ENCODE results near the gene SLC4A1AP.

The SLC4A1AP gene

GRCh38 chr2:27730980-27731691 lies 67.4 kb downstream of the SLC4A1AP start:
- H3K27me3 ChIP-seq (ENCODE audit: control insufficient read depth in 1 of 2, insufficient read depth in 2 of 2, low read length in 2 of 2): no peaks in the 10 kb centered on the region
- H3K9me3 ChIP-seq (ENCODE audit: control insufficient read depth in 2 of 2, low read length in 2 of 2): no peaks in the 10 kb centered on the region
- no peak overlapping the region for H3K9ac ChIP-seq (ENCODE audit: low read length in 2 of 2)
- H3K36me3 ChIP-seq (ENCODE audit: control insufficient read depth in 2 of 2, insufficient read depth in 2 of 2, low read length in 2 of 2): no peaks in the 10 kb centered on the region
- peaks cover 15% of the 10 kb centered on the region for H3K4me1 ChIP-seq (ENCODE audit: control insufficient read depth, insufficient read depth, low read length)
- no peak overlapping the region for H3K4me3 ChIP-seq (ENCODE audit: low read length in 2 of 2)
- no peak overlapping the region for H3K27ac ChIP-seq (ENCODE audit: low read length)

- Histone ChIP-seq H3K4me3 (ENCODE audit: low read length in 2 of 2) (no peak overlapping the region), H3K9me3 (ENCODE audit: control insufficient read depth in 2 of 2, low read length in 2 of 2) (no peaks in the 10 kb centered on the region), H3K27me3 (ENCODE audit: control insufficient read depth in 1 of 2, insufficient read depth in 2 of 2, low read length in 2 of 2) (no peaks in the 10 kb centered on the region), H3K36me3 (ENCODE audit: control insufficient read depth in 2 of 2, insufficient read depth in 2 of 2, low read length in 2 of 2) (no peaks in the 10 kb centered on the region), H3K9ac (ENCODE audit: low read length in 2 of 2) (no peak overlapping the region), H3K4me1 (ENCODE audit: control insufficient read depth, insufficient read depth, low read length) (peaks cover 18% of the 10 kb centered on the region), H3K27ac (ENCODE audit: low read length) (no peak overlapping the region)
These were observed 70.6 kb downstream of the SLC4A1AP start for GRCh38 chr2:27734305-27734704.

GRCh38 chr2:27735263-27735904 lies 71.7 kb downstream of the SLC4A1AP start:
- H3K4me1 ChIP-seq (ENCODE audit: control insufficient read depth, insufficient read depth, low read length): peaks cover 18% of the 10 kb centered on the region
- no peaks in the 10 kb centered on the region for H3K9me3 ChIP-seq (ENCODE audit: control insufficient read depth in 2 of 2, low read length in 2 of 2)
- peak overlapping the region; percentile 67 for H3K27ac ChIP-seq (ENCODE audit: low read length)
- H3K36me3 ChIP-seq (ENCODE audit: control insufficient read depth in 2 of 2, insufficient read depth in 2 of 2, low read length in 2 of 2): no peaks in the 10 kb centered on the region
- peak overlapping the region; percentile 71 to 79 for H3K4me3 ChIP-seq (ENCODE audit: low read length in 2 of 2)
- H3K27me3 ChIP-seq (ENCODE audit: control insufficient read depth in 1 of 2, insufficient read depth in 2 of 2, low read length in 2 of 2): no peaks in the 10 kb centered on the region
- peak overlapping the region; percentile 74 to 85 for H3K9ac ChIP-seq (ENCODE audit: low read length in 2 of 2)

GRCh38 chr2:27736031-27736889 lies 72.6 kb downstream of the SLC4A1AP start:
- Histone ChIP-seq H3K4me1 (ENCODE audit: control insufficient read depth, insufficient read depth, low read length) (peaks cover 18% of the 10 kb centered on the region), H3K4me3 (ENCODE audit: low read length in 2 of 2) (peak overlapping the region; percentile 1 to 79), H3K9ac (ENCODE audit: low read length in 2 of 2) (peak overlapping the region; percentile 24 to 51)

GRCh38 chr2:27736890-27737204 lies 73.2 kb downstream of the SLC4A1AP start:
- Histone ChIP-seq H3K4me3 (ENCODE audit: low read length in 2 of 2) (no peak overlapping the region), H3K27ac (ENCODE audit: low read length) (no peak overlapping the region), H3K27me3 (ENCODE audit: control insufficient read depth in 1 of 2, insufficient read depth in 2 of 2, low read length in 2 of 2) (no peaks in the 10 kb centered on the region), H3K9me3 (ENCODE audit: control insufficient read depth in 2 of 2, low read length in 2 of 2) (no peaks in the 10 kb centered on the region), H3K36me3 (ENCODE audit: control insufficient read depth in 2 of 2, insufficient read depth in 2 of 2, low read length in 2 of 2) (no peaks in the 10 kb centered on the region), H3K9ac (ENCODE audit: low read length in 2 of 2) (no peak overlapping the region), H3K4me1 (ENCODE audit: control insufficient read depth, insufficient read depth, low read length) (peaks cover 18% of the 10 kb centered on the region)

More at GRCh38 chr2:27736031-27736889, 72.6 kb downstream of the SLC4A1AP start:
- H3K27me3 ChIP-seq (ENCODE audit: control insufficient read depth in 1 of 2, insufficient read depth in 2 of 2, low read length in 2 of 2): no peaks in the 10 kb centered on the region
- H3K9me3 ChIP-seq (ENCODE audit: control insufficient read depth in 2 of 2, low read length in 2 of 2): no peaks in the 10 kb centered on the region
- H3K36me3 ChIP-seq (ENCODE audit: control insufficient read depth in 2 of 2, insufficient read depth in 2 of 2, low read length in 2 of 2): no peaks in the 10 kb centered on the region
- H3K27ac ChIP-seq (ENCODE audit: low read length): peak overlapping the region; percentile 67

GRCh38 chr2:27737676-27738348 lies 74.1 kb downstream of the SLC4A1AP start:
- Histone ChIP-seq H3K4me1 (ENCODE audit: control insufficient read depth, insufficient read depth, low read length) (peaks cover 18% of the 10 kb centered on the region), H3K27ac (ENCODE audit: low read length) (no peak overlapping the region), H3K4me3 (ENCODE audit: low read length in 2 of 2) (no peak overlapping the region), H3K9ac (ENCODE audit: low read length in 2 of 2) (no peak overlapping the region), H3K36me3 (ENCODE audit: control insufficient read depth in 2 of 2, insufficient read depth in 2 of 2, low read length in 2 of 2) (no peaks in the 10 kb centered on the region), H3K27me3 (ENCODE audit: control insufficient read depth in 1 of 2, insufficient read depth in 2 of 2, low read length in 2 of 2) (no peaks in the 10 kb centered on the region), H3K9me3 (ENCODE audit: control insufficient read depth in 2 of 2, low read length in 2 of 2) (no peaks in the 10 kb centered on the region)

GRCh38 chr2:27738349-27739057 lies 74.8 kb downstream of the SLC4A1AP start:
- Histone ChIP-seq H3K9me3 (ENCODE audit: control insufficient read depth in 2 of 2, low read length in 2 of 2) (no peaks in the 10 kb centered on the region), H3K4me3 (ENCODE audit: low read length in 2 of 2) (no peak overlapping the region), H3K36me3 (ENCODE audit: control insufficient read depth in 2 of 2, insufficient read depth in 2 of 2, low read length in 2 of 2) (no peaks in the 10 kb centered on the region), H3K9ac (ENCODE audit: low read length in 2 of 2) (no peak overlapping the region), H3K4me1 (ENCODE audit: control insufficient read depth, insufficient read depth, low read length) (peaks cover 18% of the 10 kb centered on the region), H3K27me3 (ENCODE audit: control insufficient read depth in 1 of 2, insufficient read depth in 2 of 2, low read length in 2 of 2) (no peaks in the 10 kb centered on the region), H3K27ac (ENCODE audit: low read length) (no peak overlapping the region)

GRCh38 chr2:27739058-27739373 lies 75.3 kb downstream of the SLC4A1AP start:
- H3K9ac ChIP-seq (ENCODE audit: low read length in 2 of 2): no peak overlapping the region
- H3K36me3 ChIP-seq (ENCODE audit: control insufficient read depth in 2 of 2, insufficient read depth in 2 of 2, low read length in 2 of 2): no peaks in the 10 kb centered on the region
- no peaks in the 10 kb centered on the region for H3K27me3 ChIP-seq (ENCODE audit: control insufficient read depth in 1 of 2, insufficient read depth in 2 of 2, low read length in 2 of 2)
- peaks cover 18% of the 10 kb centered on the region for H3K4me1 ChIP-seq (ENCODE audit: control insufficient read depth, insufficient read depth, low read length)
- no peak overlapping the region for H3K27ac ChIP-seq (ENCODE audit: low read length)
- no peaks in the 10 kb centered on the region for H3K9me3 ChIP-seq (ENCODE audit: control insufficient read depth in 2 of 2, low read length in 2 of 2)
- H3K4me3 ChIP-seq (ENCODE audit: low read length in 2 of 2): no peak overlapping the region

GRCh38 chr2:27741673-27742072 lies 78.0 kb downstream of the SLC4A1AP start:
- Histone ChIP-seq H3K27ac (ENCODE audit: low read length) (no peak overlapping the region), H3K4me3 (ENCODE audit: low read length in 2 of 2) (no peak overlapping the region)

GRCh38 chr2:27742571-27742970 lies 78.9 kb downstream of the SLC4A1AP start:
- peaks cover 2% of the 10 kb centered on the region for H3K4me1 ChIP-seq (ENCODE audit: control insufficient read depth, insufficient read depth, low read length)
- no peak overlapping the region for H3K9ac ChIP-seq (ENCODE audit: low read length in 2 of 2)
- no peak overlapping the region for H3K27ac ChIP-seq (ENCODE audit: low read length)
- H3K4me3 ChIP-seq (ENCODE audit: low read length in 2 of 2): no peak overlapping the region
- H3K9me3 ChIP-seq (ENCODE audit: control insufficient read depth in 2 of 2, low read length in 2 of 2): no peaks in the 10 kb centered on the region
- H3K27me3 ChIP-seq (ENCODE audit: control insufficient read depth in 1 of 2, insufficient read depth in 2 of 2, low read length in 2 of 2): no peaks in the 10 kb centered on the region
- H3K36me3 ChIP-seq (ENCODE audit: control insufficient read depth in 2 of 2, insufficient read depth in 2 of 2, low read length in 2 of 2): no peaks in the 10 kb centered on the region

More at GRCh38 chr2:27741673-27742072, 78.0 kb downstream of the SLC4A1AP start:
- Histone ChIP-seq H3K9ac (ENCODE audit: low read length in 2 of 2) (no peak overlapping the region), H3K27me3 (ENCODE audit: control insufficient read depth in 1 of 2, insufficient read depth in 2 of 2, low read length in 2 of 2) (no peaks in the 10 kb centered on the region), H3K36me3 (ENCODE audit: control insufficient read depth in 2 of 2, insufficient read depth in 2 of 2, low read length in 2 of 2) (no peaks in the 10 kb centered on the region), H3K9me3 (ENCODE audit: control insufficient read depth in 2 of 2, low read length in 2 of 2) (no peaks in the 10 kb centered on the region), H3K4me1 (ENCODE audit: control insufficient read depth, insufficient read depth, low read length) (peaks cover 2% of the 10 kb centered on the region)
